Right lobe of liver (tissue), 6 donors: Measurements from ENCODE around the gene OSBPL8. TPM values are rescaled to one million over a fixed set of nuclear protein-coding genes. Genes with fewer than 3 reads are reported as not detected.

Experiments used
- ATAC-seq, 4 donors: fragments of 200-7000 bp; cut with Tn5 transposase; one replicate each; pipeline ENCODE4 v1.9.1; 2020; ENCODE audit warnings: mild to moderate bottlenecking in 4 of 4, moderate library complexity in 4 of 4
- DNase-seq, 3 donors: peaks; one replicate each; pipeline ENCODE4 v3.0.0-alpha.2; 2020
- H3K27ac ChIP-seq, 3 donors: fragments of 200-600 bp; one replicate each; pipeline ENCODE4 v1.8.0; 2022
- H3K27me3 ChIP-seq, 2 donors: fragments of 200-600 bp; one replicate each; pipeline ENCODE4 v1.8.0; 2022
- H3K36me3 ChIP-seq, 4 donors: fragments of 200-600 bp; sonication (generic) in 1 of 4; one replicate each; pipeline versions ENCODE4 v1.5.1 to v1.8.0; 2017 to 2022; ENCODE audit warnings: control low read depth in 1 of 4
- H3K4me1 ChIP-seq, 4 donors: fragments of 200-600 bp; sonication (generic) in 1 of 4; one replicate each; pipeline versions ENCODE4 v1.5.1 to v1.8.0; 2017 to 2022; ENCODE audit warnings: control low read depth in 1 of 4
- H3K4me3 ChIP-seq, 3 donors: fragments of 200-600 bp; one replicate each; pipeline ENCODE4 v1.8.0; 2022
- H3K9me3 ChIP-seq, 4 donors: fragments of 200-600 bp; sonication (generic) in 1 of 4; one replicate each; pipeline versions ENCODE4 v1.5.1 to v1.8.0; 2017 to 2022; ENCODE audit warnings: control low read depth in 1 of 4
- POLR2A ChIP-seq: fragments of 450-650 bp; IDR thresholded peaks from one replicate; pipeline ENCODE4 v1.6.1; 2017; ENCODE audit warnings: antibody characterized with exemption, mild to moderate bottlenecking
- WGBS: methylation state at CpG from one replicate; pipeline ENCODE4 v1.1.6; 2018; ENCODE audit warnings: low coverage, low lambda C conversion rate; ENCODE audit not compliant: insufficient coverage; ENCODE audit errors: missing lambda C conversion rate; 5-methylcytosine and 5-hydroxymethylcytosine counted together
- intact Hi-C, 2 donors: fragments of 100-400 bp; cut with DNase I; formaldehyde crosslinking; loops; one replicate each; pipeline versions ENCODE4 v1.11.2 to v1.14.1; 2022
- total RNA-seq, 6 experiments: library from RNA; depleted of rRNA in 2 of 6; stranded (reverse); fragments of >200 nt in 2 of 6; fragmentation: NEBNext Ultra II Directional in 3 of 6; extraction: Animal tissue kit (Norgen Biotek cat#: 25700) in 3 of 6; gene quantifications; one replicate each; pipeline versions ENCODE4 v1.1.0 to v1.2.4, GENCODE V29; 2016 to 2023
- TF ChIP-seq, protein P1 (sequence below), 4 donors: fragments of 200-600 bp in 3 of 4; fragments of 450-650 bp in 1 of 4; IDR thresholded peaks; one replicate each; pipeline versions ENCODE4 v1.5.1 to v1.8.0; 2016 to 2022; ENCODE audit warnings: antibody characterized with exemption in 4 of 4, mild to moderate bottlenecking in 2 of 4
- donor health status: DM: no; HTN: yes; CAD: no.
- donor health status: DM: no; HTN: no; CAD: no.
- donor health status: DM: no; HTN: no; CAD: no.
- donor health status: DM: no; HTN: yes; CAD: no.
- donor health status: DM: no; HTN: yes; CAD: no.

The OSBPL8 gene
- total RNA-seq, 6 experiments from 2014 or later: 20.2 to 29.1 (median 24.2) TPM

DNA sequence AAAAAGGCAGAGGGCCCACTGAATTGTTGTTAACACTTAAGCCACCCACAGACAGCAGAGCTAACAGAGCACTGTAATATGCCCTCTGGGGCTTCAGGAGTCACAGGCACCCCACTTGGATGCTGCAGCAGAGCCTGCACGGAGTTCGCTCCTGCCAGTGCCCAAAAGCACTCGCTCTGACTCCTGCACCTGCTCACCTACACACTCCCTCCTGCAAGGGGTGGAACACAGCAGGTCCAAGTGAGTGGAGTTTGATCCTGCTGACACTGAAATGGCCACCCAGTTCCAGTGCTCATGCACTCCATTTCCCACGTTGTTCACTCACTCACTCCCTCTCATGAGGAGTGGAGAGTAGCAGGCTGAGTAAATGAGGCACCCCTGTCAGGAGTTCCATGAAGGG lies 68.8 kb downstream of the OSBPL8 start:
- TF ChIP-seq, protein P1, sequence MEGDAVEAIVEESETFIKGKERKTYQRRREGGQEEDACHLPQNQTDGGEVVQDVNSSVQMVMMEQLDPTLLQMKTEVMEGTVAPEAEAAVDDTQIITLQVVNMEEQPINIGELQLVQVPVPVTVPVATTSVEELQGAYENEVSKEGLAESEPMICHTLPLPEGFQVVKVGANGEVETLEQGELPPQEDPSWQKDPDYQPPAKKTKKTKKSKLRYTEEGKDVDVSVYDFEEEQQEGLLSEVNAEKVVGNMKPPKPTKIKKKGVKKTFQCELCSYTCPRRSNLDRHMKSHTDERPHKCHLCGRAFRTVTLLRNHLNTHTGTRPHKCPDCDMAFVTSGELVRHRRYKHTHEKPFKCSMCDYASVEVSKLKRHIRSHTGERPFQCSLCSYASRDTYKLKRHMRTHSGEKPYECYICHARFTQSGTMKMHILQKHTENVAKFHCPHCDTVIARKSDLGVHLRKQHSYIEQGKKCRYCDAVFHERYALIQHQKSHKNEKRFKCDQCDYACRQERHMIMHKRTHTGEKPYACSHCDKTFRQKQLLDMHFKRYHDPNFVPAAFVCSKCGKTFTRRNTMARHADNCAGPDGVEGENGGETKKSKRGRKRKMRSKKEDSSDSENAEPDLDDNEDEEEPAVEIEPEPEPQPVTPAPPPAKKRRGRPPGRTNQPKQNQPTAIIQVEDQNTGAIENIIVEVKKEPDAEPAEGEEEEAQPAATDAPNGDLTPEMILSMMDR (IDR thresholded peaks at IDR 0.05): no peak
- TF ChIP-seq POLR2A: no peak
- DNase-seq: no peak
- 63% methylated on average over 4 of the region's 4 CpGs for WGBS
- H3K4me3 ChIP-seq: no peak overlapping the region
- no peaks in the 10 kb centered on the region for H3K9me3 ChIP-seq
- H3K27ac ChIP-seq: no peak overlapping the region
- H3K36me3 ChIP-seq: no peaks in the 10 kb centered on the region
- intact Hi-C loops: no loop called here
- ATAC-seq: peak; percentile 28 to 52 (median 40)
- peaks cover 0 to 23% (median 0%) of the 10 kb centered on the region in 4 donors for H3K4me1 ChIP-seq
- H3K27me3 ChIP-seq: no peaks in the 10 kb centered on the region

DNA sequence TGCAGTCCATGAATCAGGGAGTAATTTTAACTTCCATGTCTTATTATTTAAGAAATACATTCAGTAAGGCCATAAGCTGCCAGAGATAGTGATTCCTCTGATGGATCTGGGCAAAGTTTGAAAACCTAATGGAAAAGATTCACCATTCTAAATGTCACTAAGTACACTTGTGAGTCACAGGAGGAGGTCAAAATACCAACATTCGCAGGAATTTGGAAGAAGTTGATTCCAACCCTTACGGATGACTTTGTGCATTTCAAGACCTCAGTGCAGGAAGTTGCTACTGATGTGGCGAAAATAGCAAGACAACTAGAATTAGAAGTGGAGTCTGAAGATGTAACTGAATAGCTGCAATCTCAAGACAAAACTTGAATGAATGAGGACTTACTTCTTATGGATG lies 69.8 kb downstream of the OSBPL8 start:
- TF ChIP-seq, protein P1 (IDR thresholded peaks at IDR 0.05): no peak
- TF ChIP-seq POLR2A: no peak
- Histone ChIP-seq H3K36me3 (no peaks in the 10 kb centered on the region), H3K9me3 (no peaks in the 10 kb centered on the region), H3K4me3 (no peak overlapping the region), H3K4me1 (peaks cover 0 to 23% (median 0%) of the 10 kb centered on the region in 4 donors), H3K27ac (no peak overlapping the region), H3K27me3 (no peaks in the 10 kb centered on the region)
- no peak for DNase-seq
- intact Hi-C loops: no loop called here
- ATAC-seq: peak in 1 of 4 donors; percentile 55
- 87% methylated on average over 3 of the region's 3 CpGs for WGBS

DNA sequence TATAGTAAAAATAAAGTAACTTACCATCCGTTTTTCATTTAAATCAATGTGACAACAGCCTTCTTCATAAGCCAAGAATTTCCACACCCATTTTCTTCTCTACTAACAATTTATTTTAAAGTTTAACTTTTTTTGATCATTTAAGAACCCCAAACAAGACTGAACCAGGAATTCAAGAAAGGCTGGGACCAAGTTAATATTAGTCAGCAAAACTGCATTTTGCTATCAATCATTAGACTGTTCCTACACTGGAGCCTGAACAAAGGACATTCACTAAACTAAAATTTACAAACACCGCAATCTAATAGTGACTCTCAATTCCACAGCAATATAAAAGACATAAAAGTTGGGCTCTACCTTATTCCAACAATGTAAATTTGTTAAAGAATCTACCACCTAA lies 73.6 kb downstream of the OSBPL8 start:
- DNase-seq (no peak), ATAC-seq (peak in 1 of 4 donors; percentile 39)
- Histone ChIP-seq H3K27me3 (no peaks in the 10 kb centered on the region), H3K36me3 (no peaks in the 10 kb centered on the region), H3K4me1 (peaks cover 0 to 14% (median 0%) of the 10 kb centered on the region in 4 donors), H3K9me3 (no peaks in the 10 kb centered on the region), H3K4me3 (no peak overlapping the region), H3K27ac (no peak overlapping the region)
- 31% methylated on average over 2 of the region's 2 CpGs for WGBS
- intact Hi-C loops: no loop called here
- TF ChIP-seq, protein P1 (IDR thresholded peaks at IDR 0.05): no peak
- TF ChIP-seq POLR2A: no peak

DNA sequence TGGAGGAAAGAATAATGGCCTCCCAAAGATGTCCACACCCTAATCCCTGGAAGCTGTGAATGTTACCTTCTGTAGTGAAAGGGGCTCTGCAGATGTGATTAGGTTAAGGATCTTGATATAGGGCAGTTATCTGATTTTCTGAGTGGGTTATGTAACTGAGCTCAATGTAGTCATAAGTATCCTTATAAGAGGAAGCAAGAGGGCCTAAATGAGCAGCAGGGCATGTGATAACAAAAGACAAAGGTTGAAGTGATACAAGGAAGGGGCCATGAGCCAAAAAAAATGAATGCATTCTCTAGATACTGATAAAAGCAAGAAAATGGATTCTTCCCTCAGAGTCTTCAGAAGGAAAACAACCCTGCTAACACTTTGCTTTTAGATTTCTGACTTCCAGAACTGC lies 78.8 kb downstream of the OSBPL8 start:
- Histone ChIP-seq H3K4me3 (no peak overlapping the region), H3K36me3 (no peaks in the 10 kb centered on the region), H3K27ac (no peak overlapping the region), H3K27me3 (no peaks in the 10 kb centered on the region), H3K4me1 (peaks cover 0 to under 1% (median 0%) of the 10 kb centered on the region in 4 donors), H3K9me3 (no peaks in the 10 kb centered on the region)
- no peak for DNase-seq
- ATAC-seq: no peak
- intact Hi-C loops: no loop called here
- TF ChIP-seq, protein P1 (IDR thresholded peaks at IDR 0.05): no peak
- no peak for TF ChIP-seq POLR2A

DNA sequence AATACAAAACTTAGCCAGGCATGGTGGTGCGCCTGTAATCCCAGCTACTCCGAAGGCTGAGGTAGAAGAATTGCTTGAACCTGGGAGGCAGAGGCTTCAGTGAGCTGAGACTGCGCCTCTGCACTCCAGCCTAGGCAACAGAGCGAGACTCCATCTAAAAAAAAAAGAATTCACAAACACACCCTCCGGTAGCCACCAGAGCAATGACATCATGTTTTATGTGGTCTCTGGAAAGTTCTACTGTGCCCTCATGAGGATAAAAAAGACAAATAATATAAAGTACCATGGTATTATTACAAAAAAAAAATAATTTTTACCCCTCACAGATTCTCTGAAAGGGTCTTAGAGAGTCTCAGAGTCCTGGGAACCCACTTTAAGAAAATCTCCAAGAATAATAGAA lies 81.5 kb downstream of the OSBPL8 start:
- Histone ChIP-seq H3K27me3 (no peaks in the 10 kb centered on the region), H3K4me3 (no peak overlapping the region), H3K4me1 (no peaks in the 10 kb centered on the region), H3K36me3 (no peaks in the 10 kb centered on the region), H3K27ac (no peak overlapping the region), H3K9me3 (no peaks in the 10 kb centered on the region)
- WGBS: 92% methylated on average over 3 of the region's 5 CpGs
- ATAC-seq: no peak
- no peak for TF ChIP-seq POLR2A
- TF ChIP-seq, protein P1 (IDR thresholded peaks at IDR 0.05): no peak
- intact Hi-C loops: no loop called here
- no peak for DNase-seq
